ENCODE results near the gene RANBP17. TPM values are rescaled to one million over a fixed set of nuclear protein-coding genes. Genes with fewer than 3 reads are reported as not detected.

Gene RANBP17
- total and polyA plus RNA-seq, 2 donors (not counting 1 experiment from before 2014, with no cell fraction given) = not detected

DNA sequence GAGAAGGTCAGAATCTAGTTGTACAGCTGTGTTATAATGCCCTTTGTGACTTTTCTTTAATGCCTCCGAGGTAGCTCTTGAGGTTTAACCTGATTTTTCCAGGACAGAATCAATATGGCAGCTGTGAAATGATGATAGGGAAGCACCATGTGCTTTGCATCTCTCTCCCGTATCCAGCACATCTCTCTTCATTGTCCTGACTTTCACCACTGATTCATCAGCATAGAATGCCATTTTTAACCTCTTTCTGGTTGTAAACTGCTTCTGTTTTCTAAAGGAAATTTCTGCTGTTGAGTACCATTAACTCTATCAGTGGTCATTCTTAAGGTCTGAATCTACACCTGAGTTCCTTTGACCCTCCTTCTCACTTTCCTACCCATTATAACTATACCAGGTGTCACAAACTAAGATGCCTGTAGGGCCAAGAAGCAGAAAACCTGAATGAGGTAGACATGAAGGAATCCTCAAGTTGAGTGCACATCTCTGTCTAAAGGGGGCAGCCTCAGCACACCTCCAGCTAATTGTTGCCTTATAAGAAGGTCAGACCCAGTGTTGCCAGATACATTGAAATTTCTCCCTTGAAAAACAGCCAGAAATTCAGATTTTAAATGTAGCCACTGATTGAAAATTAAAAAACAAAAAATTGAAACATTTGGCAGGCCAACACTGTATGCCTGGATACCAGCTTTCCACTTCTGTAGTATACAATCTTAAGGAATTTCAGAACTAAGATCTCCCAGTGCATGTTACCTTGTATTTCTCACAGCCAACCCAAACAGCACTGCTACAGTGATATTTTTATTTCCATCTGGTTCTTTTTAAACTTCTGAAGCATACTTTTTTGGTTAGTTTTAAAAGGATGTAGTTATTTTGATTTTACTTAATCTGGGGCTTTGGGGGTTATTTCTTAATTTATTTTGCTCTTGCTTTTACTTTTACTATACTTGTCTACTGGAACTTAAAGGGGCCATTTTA, 411.5 kb downstream of the RANBP17 start:
- CTCF ChIA-PET = no interaction called here

More for the DNA sequence above, 411.5 kb downstream of the RANBP17 start:
- H3K4me1 Mint-ChIP-seq = no peaks in the 10 kb centered on the region
- 60% methylated on average over 1 of the region's 2 CpGs for WGBS (ENCODE audit: insufficient coverage)
- H3K36me3 ChIP-seq (replicated peaks in 1 of 2; ENCODE audit: control extremely low read depth in 1 of 2, control insufficient read depth in 1 of 2, extremely low read depth in 1 of 2, insufficient read depth in 2 of 2, low read length in 1 of 2) = no peaks in the 10 kb centered on the region
- peaks cover 21% of the 10 kb centered on the region for H3K27me3 Mint-ChIP-seq
- intact Hi-C loops (cut with micrococcal nuclease) = loop anchor here (5.0 kb wide), 1 partner anchor 634 kb away; no protein-coding TSS in a partner anchor
- TF ChIP-seq, protein P1, sequence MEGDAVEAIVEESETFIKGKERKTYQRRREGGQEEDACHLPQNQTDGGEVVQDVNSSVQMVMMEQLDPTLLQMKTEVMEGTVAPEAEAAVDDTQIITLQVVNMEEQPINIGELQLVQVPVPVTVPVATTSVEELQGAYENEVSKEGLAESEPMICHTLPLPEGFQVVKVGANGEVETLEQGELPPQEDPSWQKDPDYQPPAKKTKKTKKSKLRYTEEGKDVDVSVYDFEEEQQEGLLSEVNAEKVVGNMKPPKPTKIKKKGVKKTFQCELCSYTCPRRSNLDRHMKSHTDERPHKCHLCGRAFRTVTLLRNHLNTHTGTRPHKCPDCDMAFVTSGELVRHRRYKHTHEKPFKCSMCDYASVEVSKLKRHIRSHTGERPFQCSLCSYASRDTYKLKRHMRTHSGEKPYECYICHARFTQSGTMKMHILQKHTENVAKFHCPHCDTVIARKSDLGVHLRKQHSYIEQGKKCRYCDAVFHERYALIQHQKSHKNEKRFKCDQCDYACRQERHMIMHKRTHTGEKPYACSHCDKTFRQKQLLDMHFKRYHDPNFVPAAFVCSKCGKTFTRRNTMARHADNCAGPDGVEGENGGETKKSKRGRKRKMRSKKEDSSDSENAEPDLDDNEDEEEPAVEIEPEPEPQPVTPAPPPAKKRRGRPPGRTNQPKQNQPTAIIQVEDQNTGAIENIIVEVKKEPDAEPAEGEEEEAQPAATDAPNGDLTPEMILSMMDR (IDR thresholded peaks at IDR 0.05) = no peak
- no peak for TF ChIP-seq EZH2 (IDR thresholded peaks at IDR 0.05; ENCODE audit: borderline replicate concordance, insufficient read depth, low read depth, low read length, poor library complexity, severe bottlenecking)
- H3K4me3 Mint-ChIP-seq = no peak overlapping the region
- no peak overlapping the region for H3K27ac ChIP-seq (ENCODE audit: low read length in 2 of 2)
- H2AFZ ChIP-seq (ENCODE audit: insufficient read depth, low read depth, low read length, poor library complexity, severe bottlenecking) = no peak overlapping the region
- peak; percentile 2 for DNase-seq
- no peaks in the 10 kb centered on the region for H4K20me1 ChIP-seq (ENCODE audit: control insufficient read depth, insufficient read depth, low read length, poor library complexity, severe bottlenecking)
- no peaks in the 10 kb centered on the region for H3K27me3 ChIP-seq (replicated peaks in 1 of 4; ENCODE audit: control extremely low read depth in 1 of 4, control insufficient read depth in 3 of 4, insufficient read depth in 4 of 4, low read length in 3 of 4)
- POLR2A ChIA-PET = no interaction called here
- H3K9me3 ChIP-seq (ENCODE audit: control extremely low read depth in 1 of 3, control insufficient read depth in 2 of 3, insufficient read depth in 1 of 3, low read length in 2 of 3) = no peaks in the 10 kb centered on the region
- H3K9me3 Mint-ChIP-seq (ENCODE audit: insufficient read depth) = no peaks in the 10 kb centered on the region
- H3K4me1 ChIP-seq (ENCODE audit: control insufficient read depth in 2 of 2, insufficient read depth in 2 of 2, low read length in 2 of 2) = no peaks in the 10 kb centered on the region
- H3K27ac Mint-ChIP-seq = no peak overlapping the region
- no peak for ATAC-seq (ENCODE audit: low read depth)
- no peaks in the 10 kb centered on the region for H3K79me2 ChIP-seq (ENCODE audit: control insufficient read depth, insufficient read depth, low read length)
- no peak overlapping the region for H3K4me2 ChIP-seq (replicated peaks; ENCODE audit: low read depth, low read length, poor library complexity, severe bottlenecking)
- H3K4me3 ChIP-seq (ENCODE audit: control extremely low read depth in 1 of 5, extremely low read depth in 1 of 5, insufficient read depth in 1 of 5, low read depth in 2 of 5, low read length in 4 of 5) = no peak overlapping the region
- no peak overlapping the region for H3K9ac ChIP-seq (ENCODE audit: low read length)
